Ecto neural progenitor cell (in vitro differentiated cells): Measurements from ENCODE around the gene PDE2A.

Experiments used
- DNase-seq: peaks from one replicate; pipeline ENCODE4 v3.0.0-alpha.2; 2018; ENCODE audit warnings: low spot score

PDE2A gene

GRCh38 chr11:72544589-72544988, 129.6 kb downstream of the PDE2A start:
- no peak for DNase-seq

- no peak for DNase-seq
These were observed 130.2 kb downstream of the PDE2A start for GRCh38 chr11:72543849-72544542.

GRCh38 chr11:72541257-72541974, 132.8 kb downstream of the PDE2A start:
- DNase-seq, result no peak

- DNase-seq, result no peak
These were observed 137.2 kb downstream of the PDE2A start for GRCh38 chr11:72537051-72537450.

- no peak for DNase-seq
These were observed 139.1 kb downstream of the PDE2A start for GRCh38 chr11:72535194-72535547.

- DNase-seq, result no peak
These were observed 139.6 kb downstream of the PDE2A start for GRCh38 chr11:72534371-72535193.

GRCh38 chr11:72529068-72529467, 145.2 kb downstream of the PDE2A start:
- DNase-seq, result no peak

- no peak for DNase-seq
These were observed 146.1 kb downstream of the PDE2A start for GRCh38 chr11:72528121-72528520.
